Measurements from ENCODE around the gene UPF2. TPM values are rescaled to one million over a fixed set of nuclear protein-coding genes. Genes with fewer than 3 reads are reported as not detected.

UPF2 gene
- total and polyA plus RNA-seq, 2 donors (not counting 1 experiment from before 2014, with no cell fraction given) = 8.9 to 60.0 TPM

DNA sequence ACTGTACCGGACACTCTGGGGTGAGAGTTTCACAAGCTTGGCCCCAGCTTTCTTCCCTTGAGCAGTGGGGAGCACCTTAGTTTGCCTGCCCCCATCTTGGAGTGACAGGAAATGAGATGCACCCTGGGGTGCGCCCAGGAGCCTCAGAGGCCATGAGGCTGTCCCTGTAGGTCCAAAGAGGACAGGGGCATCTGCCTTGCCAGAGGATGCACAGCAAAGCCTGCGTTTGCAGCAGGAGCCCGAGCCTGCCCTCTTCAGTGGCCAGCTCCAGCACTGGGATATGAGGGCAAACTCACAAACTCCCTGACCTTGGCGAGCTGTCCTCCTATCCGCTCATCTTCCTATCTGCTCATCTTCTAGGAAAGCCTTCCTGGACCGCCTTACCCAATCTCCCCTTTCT is 140.0 kb downstream of the UPF2 start:
- Histone ChIP-seq H3K27me3 (replicated peaks in 1 of 4; ENCODE audit: control extremely low read depth in 1 of 4, control insufficient read depth in 3 of 4, insufficient read depth in 4 of 4, low read length in 3 of 4) (no peaks in the 10 kb centered on the region), H3K4me1 (ENCODE audit: control insufficient read depth in 2 of 2, insufficient read depth in 2 of 2, low read length in 2 of 2) (no peaks in the 10 kb centered on the region), H4K20me1 (ENCODE audit: control insufficient read depth, insufficient read depth, low read length, poor library complexity, severe bottlenecking) (no peaks in the 10 kb centered on the region), H2AFZ (ENCODE audit: insufficient read depth, low read depth, low read length, poor library complexity, severe bottlenecking) (no peak overlapping the region), H3K27ac (ENCODE audit: low read length in 2 of 2) (no peak overlapping the region), H3K4me2 (replicated peaks; ENCODE audit: low read depth, low read length, poor library complexity, severe bottlenecking) (no peak overlapping the region), H3K9ac (ENCODE audit: low read length) (no peak overlapping the region), H3K36me3 (replicated peaks in 1 of 2; ENCODE audit: control extremely low read depth in 1 of 2, control insufficient read depth in 1 of 2, extremely low read depth in 1 of 2, insufficient read depth in 2 of 2, low read length in 1 of 2) (no peaks in the 10 kb centered on the region), H3K9me3 (ENCODE audit: control extremely low read depth in 1 of 3, control insufficient read depth in 2 of 3, insufficient read depth in 1 of 3, low read length in 2 of 3) (no peaks in the 10 kb centered on the region), H3K4me3 (ENCODE audit: control extremely low read depth in 1 of 5, extremely low read depth in 1 of 5, insufficient read depth in 1 of 5, low read depth in 2 of 5, low read length in 4 of 5) (no peak overlapping the region), H3K79me2 (ENCODE audit: control insufficient read depth, insufficient read depth, low read length) (no peaks in the 10 kb centered on the region)
- DNase-seq (no peak), ATAC-seq (ENCODE audit: low read depth) (no peak)
- Mint-ChIP-seq H3K4me1 (peaks cover 2% of the 10 kb centered on the region), H3K27me3 (peaks cover 3% of the 10 kb centered on the region), H3K9me3 (ENCODE audit: insufficient read depth) (no peaks in the 10 kb centered on the region), H3K4me3 (no peak overlapping the region), H3K27ac (no peak overlapping the region)
- ChIA-PET CTCF (no interaction called here), POLR2A (no interaction called here)
- WGBS (ENCODE audit: insufficient coverage) = 97% methylated on average over 6 of the region's 7 CpGs
- intact Hi-C loops (cut with micrococcal nuclease) = no loop called here
- TF ChIP-seq EZH2 (IDR thresholded peaks at IDR 0.05; ENCODE audit: borderline replicate concordance, insufficient read depth, low read depth, low read length, poor library complexity, severe bottlenecking) = no peak
- TF ChIP-seq, protein P1, sequence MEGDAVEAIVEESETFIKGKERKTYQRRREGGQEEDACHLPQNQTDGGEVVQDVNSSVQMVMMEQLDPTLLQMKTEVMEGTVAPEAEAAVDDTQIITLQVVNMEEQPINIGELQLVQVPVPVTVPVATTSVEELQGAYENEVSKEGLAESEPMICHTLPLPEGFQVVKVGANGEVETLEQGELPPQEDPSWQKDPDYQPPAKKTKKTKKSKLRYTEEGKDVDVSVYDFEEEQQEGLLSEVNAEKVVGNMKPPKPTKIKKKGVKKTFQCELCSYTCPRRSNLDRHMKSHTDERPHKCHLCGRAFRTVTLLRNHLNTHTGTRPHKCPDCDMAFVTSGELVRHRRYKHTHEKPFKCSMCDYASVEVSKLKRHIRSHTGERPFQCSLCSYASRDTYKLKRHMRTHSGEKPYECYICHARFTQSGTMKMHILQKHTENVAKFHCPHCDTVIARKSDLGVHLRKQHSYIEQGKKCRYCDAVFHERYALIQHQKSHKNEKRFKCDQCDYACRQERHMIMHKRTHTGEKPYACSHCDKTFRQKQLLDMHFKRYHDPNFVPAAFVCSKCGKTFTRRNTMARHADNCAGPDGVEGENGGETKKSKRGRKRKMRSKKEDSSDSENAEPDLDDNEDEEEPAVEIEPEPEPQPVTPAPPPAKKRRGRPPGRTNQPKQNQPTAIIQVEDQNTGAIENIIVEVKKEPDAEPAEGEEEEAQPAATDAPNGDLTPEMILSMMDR (IDR thresholded peaks at IDR 0.05) = no peak

DNA sequence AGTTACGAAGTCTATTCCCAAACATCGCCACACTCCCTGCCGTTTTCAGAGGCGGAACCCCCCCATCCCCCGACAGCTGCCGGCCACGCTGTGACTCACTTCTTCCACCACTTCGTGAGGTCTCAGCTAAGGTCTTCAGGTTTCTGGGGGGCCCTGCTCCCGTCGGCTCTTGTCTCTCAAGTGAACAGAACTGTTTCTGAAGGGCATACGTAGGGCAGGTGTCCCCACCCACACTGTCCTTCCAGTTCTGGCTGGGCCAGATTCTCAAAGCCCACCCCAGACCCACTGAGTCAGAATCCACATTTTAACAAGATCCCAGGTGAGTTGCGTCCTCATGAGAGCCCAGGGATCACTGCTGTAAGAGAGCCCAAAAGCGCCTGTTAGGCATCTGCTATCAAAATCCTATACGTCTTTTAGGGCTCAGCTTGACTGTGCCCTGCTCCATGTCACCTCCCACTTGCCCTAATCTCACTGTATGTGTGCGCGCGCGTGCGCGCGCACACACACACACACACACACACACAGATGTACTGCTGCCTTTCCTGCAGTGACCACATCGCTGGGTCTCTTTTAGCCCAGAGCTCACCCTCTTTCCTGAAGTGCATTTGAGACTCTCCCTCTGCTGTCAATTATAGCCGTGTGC is 140.7 kb downstream of the UPF2 start:
- no peak for TF ChIP-seq EZH2 (IDR thresholded peaks at IDR 0.05; ENCODE audit: borderline replicate concordance, insufficient read depth, low read depth, low read length, poor library complexity, severe bottlenecking)
- TF ChIP-seq, protein P1 (IDR thresholded peaks at IDR 0.05) = no peak
- no peak overlapping the region for H3K27ac Mint-ChIP-seq
- Histone ChIP-seq H3K9me3 (ENCODE audit: control extremely low read depth in 1 of 3, control insufficient read depth in 2 of 3, insufficient read depth in 1 of 3, low read length in 2 of 3) (no peaks in the 10 kb centered on the region), H3K27ac (ENCODE audit: low read length in 2 of 2) (no peak overlapping the region), H3K4me3 (ENCODE audit: control extremely low read depth in 1 of 5, extremely low read depth in 1 of 5, insufficient read depth in 1 of 5, low read depth in 2 of 5, low read length in 4 of 5) (no peak overlapping the region), H3K4me1 (ENCODE audit: control insufficient read depth in 2 of 2, insufficient read depth in 2 of 2, low read length in 2 of 2) (no peaks in the 10 kb centered on the region), H3K4me2 (replicated peaks; ENCODE audit: low read depth, low read length, poor library complexity, severe bottlenecking) (no peak overlapping the region), H3K79me2 (ENCODE audit: control insufficient read depth, insufficient read depth, low read length) (no peaks in the 10 kb centered on the region), H3K36me3 (replicated peaks in 1 of 2; ENCODE audit: control extremely low read depth in 1 of 2, control insufficient read depth in 1 of 2, extremely low read depth in 1 of 2, insufficient read depth in 2 of 2, low read length in 1 of 2) (no peaks in the 10 kb centered on the region), H2AFZ (ENCODE audit: insufficient read depth, low read depth, low read length, poor library complexity, severe bottlenecking) (no peak overlapping the region), H4K20me1 (ENCODE audit: control insufficient read depth, insufficient read depth, low read length, poor library complexity, severe bottlenecking) (no peaks in the 10 kb centered on the region), H3K27me3 (replicated peaks in 1 of 4; ENCODE audit: control extremely low read depth in 1 of 4, control insufficient read depth in 3 of 4, insufficient read depth in 4 of 4, low read length in 3 of 4) (no peaks in the 10 kb centered on the region), H3K9ac (ENCODE audit: low read length) (no peak overlapping the region)
- H3K9me3 Mint-ChIP-seq (ENCODE audit: insufficient read depth) = no peaks in the 10 kb centered on the region
- ChIA-PET CTCF (no interaction called here), POLR2A (no interaction called here)
- peaks cover 2% of the 10 kb centered on the region for H3K4me1 Mint-ChIP-seq
- intact Hi-C loops (cut with micrococcal nuclease) = no loop called here
- 75% methylated on average over 15 of the region's 23 CpGs for WGBS (ENCODE audit: insufficient coverage)
- ATAC-seq (ENCODE audit: low read depth) = no peak
- no peak overlapping the region for H3K4me3 Mint-ChIP-seq
- no peak for DNase-seq
- peaks cover 3% of the 10 kb centered on the region for H3K27me3 Mint-ChIP-seq

All from B cell (primary cell).